Measurements from ENCODE around the gene RAB7A. TPM values are rescaled to one million over a fixed set of nuclear protein-coding genes. Genes with fewer than 3 reads are reported as not detected.

RAB7A gene
- total RNA-seq, 1 experiment from 2014 or later: 233 TPM

DNA sequence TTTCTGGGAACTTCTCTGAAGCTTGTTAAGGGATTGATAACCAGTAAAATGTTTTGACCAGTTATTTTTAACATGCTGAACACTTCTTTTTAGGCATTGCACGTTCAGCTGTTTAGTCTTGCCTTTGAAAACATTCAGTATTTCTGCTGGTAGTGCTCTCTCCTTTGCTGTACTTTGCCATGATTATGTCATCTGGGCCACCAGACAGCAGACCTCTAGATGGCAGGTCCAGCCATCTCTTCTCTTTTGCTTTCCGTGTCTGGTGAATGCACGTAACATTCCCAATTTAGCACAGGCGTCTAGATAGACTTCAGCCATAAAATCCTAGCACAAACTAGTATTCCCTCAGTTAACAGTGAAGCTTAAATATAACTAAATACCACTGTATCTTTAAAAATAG lies 57.8 kb downstream of the RAB7A start:
- Histone ChIP-seq H3K9ac (ENCODE audit: low read length) (no peak overlapping the region), H3K4me1 (ENCODE audit: control insufficient read depth in 1 of 2, insufficient read depth in 2 of 2, low read length in 2 of 2) (peaks cover 22 to 31% of the 10 kb centered on the region in 2 experiments), H3K27me3 (ENCODE audit: insufficient read depth, low read length) (no peaks in the 10 kb centered on the region), H3K9me3 (ENCODE audit: control insufficient read depth in 1 of 2, insufficient read depth in 1 of 2, low read depth in 1 of 2, low read length in 2 of 2) (no peaks in the 10 kb centered on the region), H3K36me3 (ENCODE audit: control insufficient read depth in 1 of 2, insufficient read depth in 2 of 2, low read length in 2 of 2) (no peaks in the 10 kb centered on the region), H3K79me2 (ENCODE audit: insufficient read depth, low read length) (peaks cover 97% of the 10 kb centered on the region), H3K4me2 (ENCODE audit: low read length) (no peak overlapping the region), H4K20me1 (ENCODE audit: insufficient read depth) (peaks cover 11% of the 10 kb centered on the region; the same call in 1 of the 2 replicates), H2AFZ (ENCODE audit: low read depth, low read length, poor library complexity, severe bottlenecking) (no peak overlapping the region), H3K27ac (ENCODE audit: low read depth, low read length) (no peak overlapping the region), H3K9me2 (ENCODE audit: insufficient read depth) (no peaks in the 10 kb centered on the region), H3K4me3 (replicated peaks in 1 of 2; ENCODE audit: low read depth in 1 of 2, low read length in 2 of 2) (no peak overlapping the region)
- BruUV-seq (replicated peaks): no TSS peak
- TF ChIP-seq FOSL1 (IDR thresholded peaks at IDR 0.05; ENCODE audit: low read depth) (no peak), CBX3 (IDR thresholded peaks at IDR 0.05; ENCODE audit: low read depth) (no peak), SP1 (IDR thresholded peaks at IDR 0.05; ENCODE audit: low read depth) (no peak), ZBTB33 (IDR thresholded peaks at IDR 0.05; ENCODE audit: extremely low read depth, insufficient replicate concordance, low read length) (no peak), RAD21 (IDR thresholded peaks at IDR 0.05; ENCODE audit: low read depth) (no peak), SIN3A (IDR thresholded peaks at IDR 0.05; ENCODE audit: low read depth) (no peak), EZH2 (IDR thresholded peaks at IDR 0.05) (no peak), JUND (IDR thresholded peaks at IDR 0.05) (no peak), YY1 (IDR thresholded peaks at IDR 0.05; ENCODE audit: extremely low read depth, insufficient replicate concordance, low read depth, low read length) (no peak), POLR2AphosphoS5 (IDR thresholded peaks at IDR 0.05; ENCODE audit: low read depth, low read length) (no peak), ZNF274 (IDR thresholded peaks at IDR 0.05; ENCODE audit: low read depth, low read length) (no peak), ZFX (IDR thresholded peaks at IDR 0.05) (no peak), ELF1 (IDR thresholded peaks at IDR 0.05; ENCODE audit: borderline replicate concordance, low read depth) (no peak), POLR2A (IDR thresholded peaks at IDR 0.05; ENCODE audit: borderline replicate concordance, extremely low read depth, insufficient read depth, insufficient read length) (no peak), EZH2phosphoT487 (IDR thresholded peaks at IDR 0.05; ENCODE audit: borderline replicate concordance) (no peak), TCF7L2 (IDR thresholded peaks at IDR 0.05; ENCODE audit: borderline replicate concordance, extremely low read depth, insufficient read depth, insufficient read length) (no peak)
- TF ChIP-seq, protein P1, sequence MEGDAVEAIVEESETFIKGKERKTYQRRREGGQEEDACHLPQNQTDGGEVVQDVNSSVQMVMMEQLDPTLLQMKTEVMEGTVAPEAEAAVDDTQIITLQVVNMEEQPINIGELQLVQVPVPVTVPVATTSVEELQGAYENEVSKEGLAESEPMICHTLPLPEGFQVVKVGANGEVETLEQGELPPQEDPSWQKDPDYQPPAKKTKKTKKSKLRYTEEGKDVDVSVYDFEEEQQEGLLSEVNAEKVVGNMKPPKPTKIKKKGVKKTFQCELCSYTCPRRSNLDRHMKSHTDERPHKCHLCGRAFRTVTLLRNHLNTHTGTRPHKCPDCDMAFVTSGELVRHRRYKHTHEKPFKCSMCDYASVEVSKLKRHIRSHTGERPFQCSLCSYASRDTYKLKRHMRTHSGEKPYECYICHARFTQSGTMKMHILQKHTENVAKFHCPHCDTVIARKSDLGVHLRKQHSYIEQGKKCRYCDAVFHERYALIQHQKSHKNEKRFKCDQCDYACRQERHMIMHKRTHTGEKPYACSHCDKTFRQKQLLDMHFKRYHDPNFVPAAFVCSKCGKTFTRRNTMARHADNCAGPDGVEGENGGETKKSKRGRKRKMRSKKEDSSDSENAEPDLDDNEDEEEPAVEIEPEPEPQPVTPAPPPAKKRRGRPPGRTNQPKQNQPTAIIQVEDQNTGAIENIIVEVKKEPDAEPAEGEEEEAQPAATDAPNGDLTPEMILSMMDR (IDR thresholded peaks at IDR 0.05 in 2 of 3, conservative IDR thresholded peaks at IDR 0.05 in 1 of 3; ENCODE audit: borderline replicate concordance in 1 of 3, insufficient read depth in 1 of 3, low read depth in 2 of 3, low read length in 2 of 3): no peak
- TF ChIP-seq, protein P2, sequence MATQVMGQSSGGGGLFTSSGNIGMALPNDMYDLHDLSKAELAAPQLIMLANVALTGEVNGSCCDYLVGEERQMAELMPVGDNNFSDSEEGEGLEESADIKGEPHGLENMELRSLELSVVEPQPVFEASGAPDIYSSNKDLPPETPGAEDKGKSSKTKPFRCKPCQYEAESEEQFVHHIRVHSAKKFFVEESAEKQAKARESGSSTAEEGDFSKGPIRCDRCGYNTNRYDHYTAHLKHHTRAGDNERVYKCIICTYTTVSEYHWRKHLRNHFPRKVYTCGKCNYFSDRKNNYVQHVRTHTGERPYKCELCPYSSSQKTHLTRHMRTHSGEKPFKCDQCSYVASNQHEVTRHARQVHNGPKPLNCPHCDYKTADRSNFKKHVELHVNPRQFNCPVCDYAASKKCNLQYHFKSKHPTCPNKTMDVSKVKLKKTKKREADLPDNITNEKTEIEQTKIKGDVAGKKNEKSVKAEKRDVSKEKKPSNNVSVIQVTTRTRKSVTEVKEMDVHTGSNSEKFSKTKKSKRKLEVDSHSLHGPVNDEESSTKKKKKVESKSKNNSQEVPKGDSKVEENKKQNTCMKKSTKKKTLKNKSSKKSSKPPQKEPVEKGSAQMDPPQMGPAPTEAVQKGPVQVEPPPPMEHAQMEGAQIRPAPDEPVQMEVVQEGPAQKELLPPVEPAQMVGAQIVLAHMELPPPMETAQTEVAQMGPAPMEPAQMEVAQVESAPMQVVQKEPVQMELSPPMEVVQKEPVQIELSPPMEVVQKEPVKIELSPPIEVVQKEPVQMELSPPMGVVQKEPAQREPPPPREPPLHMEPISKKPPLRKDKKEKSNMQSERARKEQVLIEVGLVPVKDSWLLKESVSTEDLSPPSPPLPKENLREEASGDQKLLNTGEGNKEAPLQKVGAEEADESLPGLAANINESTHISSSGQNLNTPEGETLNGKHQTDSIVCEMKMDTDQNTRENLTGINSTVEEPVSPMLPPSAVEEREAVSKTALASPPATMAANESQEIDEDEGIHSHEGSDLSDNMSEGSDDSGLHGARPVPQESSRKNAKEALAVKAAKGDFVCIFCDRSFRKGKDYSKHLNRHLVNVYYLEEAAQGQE (IDR thresholded peaks at IDR 0.05; ENCODE audit: low read depth): no peak
- intact Hi-C loops (cut with micrococcal nuclease): no loop called here
- ATAC-seq: no peak
- RAD21 ChIA-PET (ENCODE audit: low non-redundant PET in 1 of 2, low total read pairs in 2 of 2, uncharacterized antibody in 2 of 2, unreplicated experiment in 2 of 2): no interaction called here
- CTCF ChIA-PET: no interaction called here
- POLR2A ChIA-PET: no interaction called here
- DNase-seq (ENCODE audit: low read depth, low spot score): no peak

All from HCT116 (cell line).